GM21576 (cell line): Measurements from ENCODE around the gene NCKIPSD.
"Not testable (repeated sequence)": the region's sequence is repeated elsewhere in the genome, so short reads cannot be mapped to it uniquely, and the experiment has no call there.

Experiments
- ATAC-seq: cut with Tn5 transposase; IDR thresholded peaks from one replicate; pipeline ENCODE4 v1.9.1; 2021; ENCODE audit warnings: mild to moderate bottlenecking, moderate library complexity; ENCODE audit not compliant: unreplicated experiment

The NCKIPSD gene

DNA sequence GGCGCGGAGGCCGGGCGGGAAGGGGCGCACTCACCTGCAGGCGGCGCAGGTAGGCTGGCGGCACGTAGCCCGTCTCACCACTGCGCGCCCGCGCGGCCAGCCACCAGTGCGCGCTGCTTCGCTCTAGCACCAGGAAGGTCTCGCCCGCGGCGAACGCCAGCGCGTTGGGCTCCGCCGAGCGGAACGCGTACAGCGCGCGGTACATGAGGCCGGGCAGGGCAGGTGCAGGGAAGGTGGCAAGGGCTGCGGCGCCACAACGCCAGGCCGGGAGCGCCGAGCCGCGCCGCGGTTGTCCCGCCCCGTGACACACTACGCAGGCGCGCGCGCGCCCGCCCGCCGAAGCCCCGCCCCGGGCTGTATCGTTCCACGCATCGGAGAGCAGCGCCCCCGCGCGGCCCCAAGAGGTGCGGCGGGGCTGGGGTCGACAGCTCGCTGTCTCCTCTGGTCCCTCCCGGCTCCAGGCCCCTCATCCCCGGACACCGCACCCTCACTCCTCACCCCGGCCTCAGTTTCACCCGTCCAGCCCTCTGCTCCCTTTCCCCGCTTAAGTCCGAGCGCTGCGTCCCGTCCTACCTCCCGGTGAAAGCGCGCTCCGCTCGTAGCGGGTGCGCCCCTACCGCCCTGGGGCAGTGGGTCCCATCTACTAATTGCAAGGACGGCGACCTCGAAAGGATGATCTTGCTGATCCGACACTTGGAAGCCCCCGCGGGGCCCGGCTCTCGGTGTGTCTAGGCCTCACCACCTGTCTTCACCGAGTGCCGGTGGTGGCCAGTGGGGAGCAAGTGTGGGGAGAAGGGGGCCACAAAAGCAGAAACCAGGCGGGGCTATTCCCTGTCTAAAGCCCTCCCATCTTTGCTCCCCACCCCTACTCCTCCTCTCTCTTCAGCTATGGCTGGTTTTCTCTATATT, at the start of gene NCKIPSD:
NCKIPSD (minus strand) TSS at position 313 of the 909 bp plus-strand sequence; CDS start at position 205, 108 bp downstream.
- peak; percentile 74 for ATAC-seq

DNA sequence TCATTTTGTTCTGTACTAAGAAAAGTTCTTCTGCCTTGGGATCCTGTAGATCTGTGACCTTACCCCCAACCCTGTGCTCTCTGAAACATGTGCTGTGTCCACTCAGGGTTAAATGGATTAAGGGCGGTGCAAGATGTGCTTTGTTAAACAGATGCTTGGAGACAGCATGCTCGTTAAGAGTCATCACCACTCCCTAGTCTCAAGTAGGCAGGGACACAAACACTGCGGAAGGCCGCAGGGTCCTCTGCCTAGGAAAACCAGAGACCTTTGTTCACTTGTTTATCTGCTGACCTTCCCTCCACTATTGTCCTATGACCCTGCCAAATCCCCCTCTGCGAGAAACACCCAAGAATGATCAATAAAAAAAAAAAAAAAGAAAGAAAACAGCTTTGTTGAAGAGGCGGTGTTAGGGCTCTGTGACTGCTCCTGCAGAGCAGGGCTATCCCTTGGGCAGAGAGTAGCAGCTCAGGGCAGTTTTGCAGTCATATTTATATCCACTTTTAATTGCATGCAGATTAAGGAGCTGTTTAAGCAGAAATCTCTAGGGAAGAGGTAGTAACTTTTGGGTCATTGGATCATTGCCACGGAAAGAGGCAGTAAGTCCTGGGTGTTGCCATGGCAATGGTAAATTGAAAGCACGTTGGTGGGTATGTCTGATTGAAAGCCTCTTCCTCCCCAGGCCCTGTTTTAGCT, 49.5 kb upstream of the NCKIPSD start:
- ATAC-seq = not testable (repeated sequence)

DNA sequence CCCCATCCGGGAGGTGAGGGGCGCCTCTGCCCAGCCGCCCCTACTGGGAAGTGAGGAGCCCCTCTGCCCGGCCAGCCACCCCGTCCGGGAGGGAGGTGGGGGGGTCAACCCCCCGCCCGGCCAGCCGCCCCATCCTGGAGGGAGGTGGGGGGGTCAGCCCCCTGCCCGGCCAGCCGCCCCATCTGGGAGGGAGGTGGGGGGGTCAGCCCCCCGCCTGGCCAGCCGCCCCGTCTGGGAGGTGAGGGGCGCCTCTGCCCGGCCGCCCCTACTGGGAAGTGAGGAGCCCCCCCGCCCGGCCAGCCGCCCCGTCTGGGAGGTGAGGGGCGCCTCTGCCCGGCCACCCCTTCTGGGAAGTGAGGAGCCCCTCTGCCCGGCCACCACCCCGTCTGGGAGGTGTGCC, 48.8 kb upstream of the NCKIPSD start:
- ATAC-seq = not testable (repeated sequence)

DNA sequence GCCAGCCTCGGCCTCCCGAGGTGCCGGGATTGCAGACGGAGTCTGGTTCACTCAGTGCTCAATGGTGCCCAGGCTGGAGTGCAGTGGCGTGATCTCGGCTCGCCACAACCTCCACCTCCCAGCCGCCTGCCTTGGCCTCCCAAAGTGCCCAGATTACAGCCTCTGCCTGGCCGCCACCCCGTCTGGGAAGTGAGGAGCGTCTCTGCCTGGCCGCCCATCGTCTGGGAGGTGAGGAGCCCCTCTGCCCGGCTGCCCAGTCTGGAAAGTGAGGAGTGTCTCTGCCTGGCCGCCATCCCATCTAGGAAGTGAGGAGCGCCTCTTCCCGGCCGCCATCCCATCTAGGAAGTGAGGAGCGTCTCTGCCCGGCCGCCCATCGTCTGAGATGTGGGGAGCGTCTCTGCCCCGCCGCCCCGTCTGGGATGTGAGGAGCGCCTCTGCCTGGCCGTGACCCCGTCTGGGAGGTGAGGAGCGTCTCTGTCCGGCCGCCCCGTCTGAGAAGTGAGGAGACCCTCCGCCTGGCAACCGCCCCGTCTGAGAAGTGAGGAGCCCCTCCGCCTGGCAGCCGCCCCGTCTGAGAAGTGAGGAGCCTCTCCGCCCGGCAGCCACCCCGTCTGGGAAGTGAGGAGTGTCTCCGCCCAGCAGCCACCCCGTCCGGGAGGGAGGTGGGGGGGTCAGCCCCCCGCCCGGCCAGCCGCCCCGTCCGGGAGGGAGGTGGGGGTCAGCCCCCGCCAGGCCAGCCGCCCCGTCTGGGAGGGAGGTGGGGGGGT, 48.2 kb upstream of the NCKIPSD start:
- ATAC-seq = not testable (repeated sequence)

DNA sequence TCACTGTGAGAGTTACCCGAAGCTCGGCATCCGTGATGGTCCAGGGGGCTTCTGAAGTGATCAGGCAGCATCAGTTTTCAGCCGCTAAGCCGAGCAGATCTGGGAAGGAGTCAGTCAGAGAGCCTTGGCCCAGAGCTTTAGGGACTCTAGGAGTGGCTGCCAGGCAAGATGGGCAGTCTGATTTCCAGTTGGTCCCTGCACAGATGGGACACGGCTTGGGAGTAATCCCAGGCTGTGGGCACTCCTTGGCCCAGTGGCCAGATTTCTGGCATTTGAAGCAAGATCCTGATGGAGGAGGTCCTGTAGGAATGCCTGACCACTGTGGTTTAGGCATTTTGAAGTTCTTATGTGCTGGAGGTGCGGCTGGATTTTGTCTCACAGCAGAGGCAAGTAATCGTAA, 41.8 kb upstream of the NCKIPSD start:
- ATAC-seq = no peak

DNA sequence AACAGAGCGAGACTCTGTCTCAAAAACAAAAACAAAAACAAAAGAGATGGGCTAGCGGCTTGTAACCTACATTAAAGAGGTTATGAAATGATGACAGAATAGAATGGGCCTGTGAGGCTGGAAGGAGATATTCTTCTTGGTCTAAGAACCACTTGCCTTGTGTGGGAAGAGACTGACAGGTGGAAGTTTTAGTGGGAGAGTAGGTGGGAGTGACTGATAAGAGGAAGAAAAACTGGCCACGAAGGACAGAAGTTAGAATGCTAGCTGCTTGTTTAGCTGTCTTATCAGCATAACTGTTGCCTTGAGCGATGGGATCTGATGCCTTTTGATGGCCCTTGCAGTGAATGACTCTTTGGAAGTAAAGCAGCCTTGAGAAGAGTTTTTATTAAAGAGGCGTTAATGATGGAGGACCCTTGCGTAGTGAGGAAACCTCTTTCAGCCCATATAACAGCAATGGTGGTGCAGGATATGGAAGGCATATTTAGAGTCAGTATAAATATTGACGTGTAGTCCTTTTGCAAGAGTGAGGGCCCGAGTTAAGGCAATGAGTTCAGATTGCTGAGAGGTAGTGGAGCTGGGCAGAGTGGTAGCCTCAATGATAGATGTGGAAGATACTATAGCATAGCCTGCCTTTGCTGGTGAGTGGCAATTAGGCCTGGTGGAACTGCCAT, 39.6 kb upstream of the NCKIPSD start:
- ATAC-seq = not testable (repeated sequence)

DNA sequence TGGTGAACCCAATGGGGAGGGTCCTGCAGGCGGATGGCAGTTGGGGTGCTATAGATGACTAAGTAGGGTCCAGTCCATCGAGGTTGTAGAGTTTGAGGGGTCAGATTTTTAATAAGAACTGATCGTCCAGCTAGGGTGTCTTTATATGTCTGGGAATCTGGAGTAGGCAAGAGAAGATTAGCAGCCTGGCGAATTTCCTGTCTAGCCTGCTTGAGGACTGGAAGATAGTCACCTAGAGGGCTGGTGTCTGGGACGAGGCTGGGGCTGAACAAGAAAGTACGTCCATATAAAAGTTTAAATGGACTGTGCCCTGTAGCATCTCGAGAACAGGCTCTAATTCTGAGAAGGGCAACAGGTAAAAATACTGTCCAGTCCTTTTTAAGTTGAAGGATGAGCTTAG, 38.0 kb upstream of the NCKIPSD start:
- no peak for ATAC-seq

DNA sequence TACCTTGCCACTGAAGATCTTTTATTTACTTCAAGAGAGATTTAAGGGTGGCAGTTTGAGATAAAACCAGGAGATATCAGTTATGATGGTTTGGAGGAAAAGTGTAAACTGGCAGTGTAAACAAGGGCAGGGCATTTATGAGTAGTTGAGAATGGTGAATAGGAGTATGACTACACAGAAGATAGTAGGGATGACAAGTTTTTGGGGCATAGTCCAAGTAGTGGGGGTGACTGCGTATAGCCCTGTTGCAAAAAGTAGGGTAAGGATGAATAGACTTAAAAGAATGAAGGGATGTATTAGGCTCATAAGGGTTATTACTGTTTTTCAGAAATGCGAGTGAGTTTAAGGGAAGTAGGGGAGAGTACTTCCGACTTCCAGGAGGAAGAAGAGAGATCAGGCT, 37.6 kb upstream of the NCKIPSD start:
- ATAC-seq = not testable (repeated sequence)

DNA sequence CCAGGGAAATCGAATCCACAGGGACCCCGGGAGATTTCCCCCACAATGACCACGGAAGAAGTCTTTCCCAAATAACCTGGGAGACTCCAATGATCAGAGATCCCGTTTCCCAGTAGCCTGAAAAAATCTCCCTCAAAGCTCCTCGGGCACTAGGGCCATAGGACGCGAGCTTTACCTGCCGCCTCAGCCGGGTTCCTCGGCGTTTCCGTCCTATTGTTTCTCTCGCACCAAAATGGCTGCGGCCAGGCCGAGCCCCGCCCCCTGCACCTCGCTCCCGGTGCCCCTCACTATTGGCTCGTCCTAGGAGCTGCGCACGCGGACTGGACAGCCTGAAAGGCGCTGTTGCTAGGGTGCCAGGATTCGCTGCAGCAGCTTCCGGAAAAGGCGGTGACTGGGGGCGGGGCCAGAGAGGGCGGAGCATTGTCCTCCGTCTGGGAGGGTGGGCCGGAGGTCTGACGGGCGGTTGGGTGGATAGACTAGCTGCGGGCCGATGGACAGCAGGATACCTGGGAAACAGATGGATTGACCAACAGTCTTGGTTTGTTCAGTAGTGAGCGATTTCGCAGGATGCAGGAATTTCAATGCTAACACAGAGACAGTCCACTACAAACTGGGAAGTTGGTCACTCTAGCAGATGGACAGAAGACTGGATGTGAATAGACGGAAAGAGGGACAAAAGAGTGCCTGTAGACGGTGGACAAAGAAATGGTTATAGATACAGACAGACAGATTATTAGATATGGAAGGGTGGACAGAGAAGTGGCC, 31.4 kb upstream of the NCKIPSD start, which contains the start of gene IP6K2:
IP6K2 (minus strand) TSS at position 240 of the 765 bp plus-strand sequence. CDS start 21,930 bp downstream, outside the sequence.
- peak; percentile 97 for ATAC-seq

DNA sequence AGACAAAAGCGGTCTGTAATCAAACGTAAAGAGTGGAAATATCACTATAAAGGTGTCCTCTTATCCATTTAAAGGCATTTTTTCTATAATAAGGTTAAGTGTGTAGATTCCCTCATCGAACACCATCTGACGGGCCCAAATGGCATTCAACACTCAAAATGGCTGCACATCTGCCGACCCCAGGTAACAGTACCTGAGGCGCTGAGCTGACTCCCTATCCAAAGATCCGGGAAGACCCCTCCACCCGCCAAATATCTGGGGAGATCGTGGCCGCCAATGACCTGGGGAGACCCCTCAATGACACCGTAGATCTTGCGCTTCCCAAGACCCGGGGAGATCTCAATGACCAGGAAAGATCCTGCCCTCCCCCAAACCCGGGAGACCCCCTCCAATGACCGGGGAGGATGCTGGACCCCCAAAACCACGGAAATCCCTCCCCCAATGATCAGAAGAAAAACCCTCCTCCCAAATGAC, 30.8 kb upstream of the NCKIPSD start:
- ATAC-seq = no peak

DNA sequence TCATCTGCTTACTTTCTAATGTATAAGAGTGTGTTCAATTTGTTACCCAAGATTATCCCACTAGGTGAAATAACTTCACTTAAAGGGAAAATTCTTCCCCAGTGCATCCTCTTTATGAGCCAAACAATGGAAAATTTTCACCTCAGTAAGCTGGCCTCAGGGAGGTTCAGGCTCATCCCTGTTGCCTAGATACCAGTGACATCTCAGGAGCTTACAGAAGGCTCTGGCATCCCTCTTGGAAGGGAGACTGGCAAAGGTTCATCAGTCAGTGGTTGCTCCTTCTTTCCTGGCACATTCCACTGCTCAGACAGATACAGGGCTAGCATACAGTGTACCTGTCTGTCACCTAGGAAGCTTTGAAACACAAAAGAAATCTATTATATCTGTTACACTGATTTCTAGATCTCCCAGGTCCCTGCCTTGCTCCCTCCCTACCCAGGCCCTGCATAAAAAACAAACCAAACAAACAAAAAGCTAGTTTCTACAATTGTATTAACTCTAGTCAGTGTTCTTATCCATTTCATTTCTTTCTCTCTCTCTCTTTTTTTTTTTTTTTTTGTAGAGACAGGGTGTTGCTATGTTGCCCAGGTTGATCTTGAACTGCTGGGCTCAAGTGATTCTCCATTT, 29.6 kb upstream of the NCKIPSD start:
- ATAC-seq = no peak

DNA sequence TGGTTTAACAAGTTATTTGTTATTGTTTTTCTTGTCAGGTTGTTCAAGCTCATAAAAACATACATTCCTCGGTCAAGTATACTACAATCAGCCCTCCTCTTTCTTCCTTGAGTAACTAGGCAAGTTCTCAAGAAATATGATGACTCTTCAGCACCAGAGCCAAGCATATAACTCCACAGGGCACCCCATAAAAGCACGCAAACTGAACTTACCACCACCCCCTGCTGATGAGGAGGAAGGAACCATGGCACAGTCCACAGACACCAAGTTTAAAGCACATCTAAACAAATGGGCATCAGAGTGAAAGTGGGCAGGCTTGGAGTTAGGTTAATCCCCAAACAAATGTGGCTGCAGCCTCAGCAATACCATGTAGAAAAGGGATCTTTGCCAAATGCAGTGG, 26.0 kb upstream of the NCKIPSD start:
- ATAC-seq = no peak

DNA sequence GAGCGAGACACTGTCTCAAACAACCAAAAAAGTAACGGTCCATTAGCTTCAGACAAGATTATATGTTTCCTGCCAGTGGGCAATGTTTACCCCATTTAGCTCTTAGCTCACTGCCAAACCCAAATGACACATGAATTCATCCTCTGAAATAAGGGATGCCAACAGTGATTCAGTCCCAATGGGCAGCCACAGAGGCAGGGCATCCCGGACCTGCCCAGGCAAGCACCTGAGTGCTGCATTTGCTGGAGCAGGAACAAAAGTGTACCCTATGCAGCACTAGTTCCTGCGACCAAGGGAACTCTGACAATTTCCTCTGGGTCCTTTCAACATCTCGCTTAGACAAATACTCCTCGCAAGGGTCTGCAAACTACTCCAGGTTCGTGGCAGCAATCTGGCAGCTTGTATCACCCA, 23.3 kb upstream of the NCKIPSD start:
- ATAC-seq = no peak

DNA sequence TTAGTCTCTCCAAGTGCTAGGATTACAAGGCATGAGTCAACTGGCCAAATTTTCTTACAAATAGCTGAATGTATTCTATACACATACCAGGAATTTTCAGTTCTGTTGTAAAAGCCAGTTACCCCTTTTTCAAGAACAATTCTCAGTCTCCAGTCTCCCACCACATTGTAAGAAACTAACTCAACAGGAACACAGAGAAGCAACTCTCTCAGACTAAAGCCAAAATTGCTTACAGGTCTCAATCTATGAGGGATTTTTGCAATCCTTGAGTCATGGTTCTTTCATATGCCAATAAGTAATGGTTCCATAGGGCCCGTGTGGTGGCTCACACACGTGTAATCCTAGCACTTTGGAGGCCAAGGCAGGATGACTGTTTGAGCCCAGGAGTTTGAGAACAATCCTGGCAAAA, 22.8 kb upstream of the NCKIPSD start:
- no peak for ATAC-seq

DNA sequence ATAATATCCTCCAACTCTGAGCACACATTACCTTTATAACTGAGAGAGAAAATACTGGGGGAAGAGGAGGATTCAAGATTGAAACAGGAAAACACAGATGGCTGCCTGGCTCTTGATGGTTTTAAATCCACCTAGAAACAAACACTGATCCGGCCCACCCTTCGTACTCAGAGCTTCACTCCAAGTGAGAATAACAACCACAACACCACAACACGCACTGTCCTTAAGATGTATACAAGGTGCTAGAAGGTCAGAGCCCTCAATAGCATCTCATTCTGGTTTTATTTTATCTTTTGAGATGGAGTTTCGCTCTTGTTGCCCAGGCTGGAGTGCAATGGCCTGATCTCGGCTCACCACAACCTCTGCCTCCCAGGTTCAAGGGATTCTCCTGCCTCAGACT, 21.4 kb upstream of the NCKIPSD start:
- ATAC-seq = no peak

DNA sequence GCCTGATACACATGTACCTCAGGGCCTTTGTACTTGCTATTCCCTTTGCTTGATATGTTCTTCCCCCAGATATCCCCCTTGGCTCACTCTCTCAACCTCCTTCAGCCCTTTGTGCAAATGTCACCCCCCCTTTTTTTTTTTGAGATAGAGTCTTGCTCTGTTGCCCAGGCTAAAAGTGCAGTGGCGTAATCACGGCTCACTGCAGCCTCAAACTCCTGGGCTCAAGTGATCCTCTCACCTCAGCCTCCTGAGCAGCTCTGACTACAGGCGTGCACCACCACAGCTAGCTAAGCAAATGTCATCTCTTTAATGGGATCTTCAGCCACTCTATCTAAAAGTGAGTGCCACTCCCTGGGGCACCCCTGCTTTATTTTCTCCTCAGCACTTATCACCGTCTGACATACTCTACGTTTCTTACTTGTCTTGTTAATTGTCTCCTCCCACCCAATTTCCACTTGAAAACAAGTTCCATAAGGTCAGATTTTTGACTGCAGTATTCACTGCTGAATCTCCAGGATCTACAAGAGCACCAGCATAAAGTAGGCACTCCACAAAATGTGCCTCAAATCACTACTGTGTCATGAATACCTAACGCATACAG, 16.7 kb upstream of the NCKIPSD start:
- no peak for ATAC-seq

DNA sequence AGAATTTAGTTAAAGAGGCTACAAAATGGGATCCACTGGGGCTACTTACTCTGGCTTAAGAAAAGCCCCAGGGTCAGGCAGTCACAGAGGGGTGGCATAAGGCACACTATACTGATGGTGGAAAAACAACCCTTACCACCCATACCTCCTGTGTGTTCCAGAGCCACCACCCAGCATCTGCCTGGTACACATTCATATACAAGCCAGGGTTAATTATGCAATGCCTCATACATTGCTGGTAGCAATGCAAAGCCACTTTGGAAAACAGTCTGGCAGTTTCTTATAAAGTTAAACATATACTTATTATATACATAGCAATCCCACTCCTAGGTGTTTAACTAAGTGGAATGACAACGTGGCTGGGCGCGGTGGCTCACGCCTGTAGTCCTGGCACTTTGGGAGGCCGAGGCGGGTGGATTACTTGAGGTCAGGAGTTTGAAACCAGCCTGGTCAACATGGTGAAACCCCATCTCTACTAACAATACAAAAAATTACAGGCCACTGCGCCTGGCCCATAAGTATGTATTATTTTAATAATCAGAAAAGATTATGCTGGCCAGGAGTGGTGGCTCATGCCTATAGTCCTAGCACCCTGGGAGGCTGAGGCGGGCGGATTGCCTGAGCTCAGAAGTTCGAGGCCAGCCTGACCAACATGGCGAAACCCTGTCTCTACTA, 15.2 kb upstream of the NCKIPSD start:
- no peak for ATAC-seq

DNA sequence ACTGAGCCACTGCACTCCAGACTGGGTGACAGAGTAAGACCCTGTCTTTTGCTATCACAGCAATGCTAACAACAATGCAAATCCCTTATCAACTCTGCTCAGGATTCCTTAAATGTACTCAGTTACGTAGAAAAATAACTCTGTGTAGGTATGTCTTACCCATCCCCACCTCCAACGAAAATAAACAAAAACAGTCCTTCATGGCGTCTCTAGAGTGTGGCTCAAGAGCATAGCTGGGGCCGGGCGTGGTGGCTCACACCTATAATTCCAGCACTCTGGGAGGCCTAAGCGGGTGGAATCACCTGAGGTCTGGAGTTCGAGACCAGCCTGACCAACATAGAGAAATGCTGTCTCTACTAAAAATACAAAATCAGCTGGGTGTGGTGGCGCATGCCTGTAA, 13.2 kb upstream of the NCKIPSD start:
- no peak for ATAC-seq
